Caco-2 (cell line): ENCODE data around the gene AHCYL2. TPM values are rescaled to one million over a fixed set of nuclear protein-coding genes. Genes with fewer than 3 reads are reported as not detected.
"Not testable (repeated sequence)": the region's sequence is repeated elsewhere in the genome, so short reads cannot be mapped to it uniquely, and the experiment has no call there.

Experiments used
- BruUV-seq: library from RNA; stranded (reverse); fragments of 400-500 nt; replicated peaks from 2 replicates; lab custom pipeline; 2021; lab: Mats Ljungman, UMichigan
- CTCF ChIA-PET: fragments of 300-600 bp; sonication (Branson Sonifier 250); formaldehyde crosslinking; loops from one replicate; lab custom pipeline; 2022; ENCODE audit warnings: antibody characterized with exemption; lab: Charles Lee
- POLR2A ChIA-PET: fragments of 300-600 bp; sonication (Branson Sonifier 250); formaldehyde crosslinking; loops from one replicate; lab custom pipeline; 2022; ENCODE audit warnings: antibody characterized with exemption; lab: Charles Lee
- DNase-seq, 2 experiments: peaks; one replicate each; pipeline versions ENCODE4 v3.0.0 to v3.0.0-alpha.2; 2020 to 2022
- H3K27me3 ChIP-seq: replicated peaks from 2 replicates; pipeline ENCODE4 v1.6.0; 2011; ENCODE audit warnings: low read length; ENCODE audit not compliant: control insufficient read depth, insufficient read depth
- H3K36me3 ChIP-seq: 2 replicates; pipeline ENCODE4 v1.5.1; 2011; ENCODE audit warnings: low read length; ENCODE audit not compliant: control insufficient read depth, insufficient read depth
- H3K4me1 ChIP-seq: fragments of 250-450 bp; sonication (Bioruptor Pico); 2 replicates; pipeline ENCODE4 v1.5.1; 2020; ENCODE audit warnings: mild to moderate bottlenecking
- H3K4me3 ChIP-seq: 2 replicates; pipeline ENCODE4 v1.5.1; 2011; ENCODE audit warnings: low read depth, mild to moderate bottlenecking, control low read depth, low read length
- H3K9me3 ChIP-seq: fragments of 250-450 bp; sonication (Bioruptor Pico); 2 replicates; pipeline ENCODE4 v1.5.1; 2020; ENCODE audit warnings: mild to moderate bottlenecking, moderate library complexity
- H3K27ac Mint-ChIP-seq: one replicate; pipeline ENCODE4 v1.8.0; 2022; ENCODE audit warnings: mixed read lengths; ENCODE audit not compliant: unreplicated experiment
- H3K27me3 Mint-ChIP-seq: one replicate; pipeline ENCODE4 v1.8.0; 2022; ENCODE audit warnings: mixed read lengths; ENCODE audit not compliant: insufficient read depth, unreplicated experiment
- H3K36me3 Mint-ChIP-seq: one replicate; pipeline ENCODE4 v1.8.0; 2022; ENCODE audit warnings: mild to moderate bottlenecking, mixed read lengths; ENCODE audit not compliant: insufficient read depth, unreplicated experiment
- H3K4me1 Mint-ChIP-seq: one replicate; pipeline ENCODE4 v1.8.0; 2022; ENCODE audit warnings: low read depth, mixed read lengths; ENCODE audit not compliant: unreplicated experiment
- H3K4me3 Mint-ChIP-seq: one replicate; pipeline ENCODE4 v1.8.0; 2022; ENCODE audit warnings: mild to moderate bottlenecking, moderate library complexity, mixed read lengths; ENCODE audit not compliant: unreplicated experiment
- H3K9me3 Mint-ChIP-seq: one replicate; pipeline ENCODE4 v1.8.0; 2022; ENCODE audit warnings: mixed read lengths; ENCODE audit not compliant: unreplicated experiment
- CTCF ChIP-seq, 2 experiments: fragments of 200-600 bp in 1 of 2; IDR thresholded peaks; 1 replicate in 1 of 2; 2 replicates in 1 of 2; pipeline versions ENCODE4 v1.5.1 to v1.8.0; 2011 to 2022; ENCODE audit warnings: antibody characterized with exemption in 1 of 2, control low read depth in 1 of 2, inconsistent platforms in 1 of 2, low read depth in 1 of 2, low read length in 1 of 2, mild to moderate bottlenecking in 1 of 2, moderate library complexity in 1 of 2; ENCODE audit not compliant: insufficient read depth in 1 of 2, severe bottlenecking in 1 of 2, unreplicated experiment in 1 of 2
- intact Hi-C: fragments of 100-400 bp; cut with micrococcal nuclease; formaldehyde crosslinking; loops from one replicate; pipeline ENCODE4 v1.10.0; 2022; ENCODE audit not compliant: unreplicated experiment
- total RNA-seq: library from RNA; stranded (reverse); gene quantifications from 2 replicates; pipeline ENCODE4 v1.2.3, GENCODE V29; 2022

AHCYL2 gene
- total RNA-seq, 1 experiment from 2014 or later, result 15.8 TPM

GRCh38 chr7:129401967-129402860 is 177.4 kb downstream of the AHCYL2 start:
- intact Hi-C loops, result loop anchor here (1.0 to 2.0 kb wide), 2 partner anchors 71 to 242 kb away; no protein-coding TSS in a partner anchor
- Histone ChIP-seq H3K4me1 (no peaks in the 10 kb centered on the region; the same call in 1 of the 2 replicates), H3K9me3 (no peaks in the 10 kb centered on the region), H3K36me3 (no peaks in the 10 kb centered on the region), H3K27me3 (no peaks in the 10 kb centered on the region), H3K4me3 (no peak overlapping the region)
- DNase-seq, result no peak
- TF ChIP-seq CTCF (IDR thresholded peaks at IDR 0.05; ENCODE audit: insufficient read depth in 1 of 2, low read depth in 1 of 2, low read length in 1 of 2, severe bottlenecking in 1 of 2, unreplicated experiment in 1 of 2), result no peak
- H3K27me3 Mint-ChIP-seq, result no peaks in the 10 kb centered on the region
- BruUV-seq, result no TSS peak
- peaks cover 5% of the 10 kb centered on the region for H3K36me3 Mint-ChIP-seq
- no peak overlapping the region for H3K4me3 Mint-ChIP-seq
- H3K9me3 Mint-ChIP-seq, result no peaks in the 10 kb centered on the region
- POLR2A ChIA-PET, result interaction anchor here (0.9 kb wide), 1 partner anchor 12 kb away, joined by 4 read pairs; no protein-coding TSS in a partner anchor
- CTCF ChIA-PET, result interaction anchor here (0.9 to 1.3 kb wide), 3 partner anchors 13 to 34 kb away, joined by 3 to 4 read pairs (median 4); no protein-coding TSS in a partner anchor
- H3K27ac Mint-ChIP-seq, result no peak overlapping the region
- no peaks in the 10 kb centered on the region for H3K4me1 Mint-ChIP-seq

- no TSS peak for BruUV-seq
Measured at GRCh38 chr7:129405527-129405926, 180.7 kb downstream of the AHCYL2 start.

GRCh38 chr7:129410238-129410637 is 185.4 kb downstream of the AHCYL2 start:
- POLR2A ChIA-PET, CTCF ChIA-PET, DNase-seq, H3K4me1 Mint-ChIP-seq, H3K9me3 ChIP-seq, H3K36me3 ChIP-seq, BruUV-seq, intact Hi-C loops, H3K4me3 Mint-ChIP-seq, H3K27ac Mint-ChIP-seq, H3K9me3 Mint-ChIP-seq, H3K36me3 Mint-ChIP-seq, H3K27me3 ChIP-seq, H3K27me3 Mint-ChIP-seq, H3K4me1 ChIP-seq, H3K4me3 ChIP-seq: not testable (repeated sequence)

More at GRCh38 chr7:129405527-129405926, 180.7 kb downstream of the AHCYL2 start:
- no peaks in the 10 kb centered on the region for H3K4me1 Mint-ChIP-seq
- Histone ChIP-seq H3K27me3 (no peaks in the 10 kb centered on the region), H3K36me3 (no peaks in the 10 kb centered on the region), H3K9me3 (no peaks in the 10 kb centered on the region), H3K4me3 (no peak overlapping the region), H3K4me1 (no peaks in the 10 kb centered on the region; the same call in 1 of the 2 replicates)
- CTCF ChIA-PET, result no interaction called here
- no peak for TF ChIP-seq CTCF (IDR thresholded peaks at IDR 0.05; ENCODE audit: insufficient read depth in 1 of 2, low read depth in 1 of 2, low read length in 1 of 2, severe bottlenecking in 1 of 2, unreplicated experiment in 1 of 2)
- POLR2A ChIA-PET, result no interaction called here
- no peak overlapping the region for H3K4me3 Mint-ChIP-seq
- no peaks in the 10 kb centered on the region for H3K9me3 Mint-ChIP-seq
- H3K36me3 Mint-ChIP-seq, result no peaks in the 10 kb centered on the region
- intact Hi-C loops, result no loop called here
- DNase-seq, result no peak
- no peaks in the 10 kb centered on the region for H3K27me3 Mint-ChIP-seq
- H3K27ac Mint-ChIP-seq, result no peak overlapping the region
